ENCODE data around the gene RANBP6. TPM values are rescaled to one million over a fixed set of nuclear protein-coding genes. Genes with fewer than 3 reads are reported as not detected.
A peak's percentile ranks its signal among the peaks of the same experiment; 100 is the strongest.

RANBP6 gene
- polyA plus RNA-seq, 1 donor = 21.2 TPM

GRCh38 chr9:5978523-5978922 lies 36.9 kb downstream of the RANBP6 start:
- no peak overlapping the region for H3K27ac ChIP-seq (ENCODE audit: low read length)
- WGBS (ENCODE audit: insufficient coverage, low lambda C conversion rate) = no CpG with 5 or more reads among the region's 1 CpG
- no peaks in the 10 kb centered on the region for H3K9me3 ChIP-seq (ENCODE audit: control insufficient read depth, low read depth, low read length)
- H3K4me1 ChIP-seq (ENCODE audit: control insufficient read depth, insufficient read depth, low read length) = no peaks in the 10 kb centered on the region
- no peak for DNase-seq
- H3K4me3 ChIP-seq (ENCODE audit: low read length) = no peak overlapping the region
- H3K27me3 ChIP-seq (ENCODE audit: control insufficient read depth, insufficient read depth, low read length) = no peaks in the 10 kb centered on the region
- peaks cover 14% of the 10 kb centered on the region for H3K36me3 ChIP-seq (ENCODE audit: control insufficient read depth, insufficient read depth, low read length)

- Histone ChIP-seq H3K4me1 (ENCODE audit: control insufficient read depth, insufficient read depth, low read length) (no peaks in the 10 kb centered on the region), H3K36me3 (ENCODE audit: control insufficient read depth, insufficient read depth, low read length) (peaks cover 9% of the 10 kb centered on the region), H3K27ac (ENCODE audit: low read length) (no peak overlapping the region), H3K9me3 (ENCODE audit: control insufficient read depth, low read depth, low read length) (no peaks in the 10 kb centered on the region), H3K27me3 (ENCODE audit: control insufficient read depth, insufficient read depth, low read length) (no peaks in the 10 kb centered on the region), H3K4me3 (ENCODE audit: low read length) (no peak overlapping the region)
- 100% methylated on average over 1 of the region's 2 CpGs for WGBS (ENCODE audit: insufficient coverage, low lambda C conversion rate)
- DNase-seq = peak in 1 of 2 donors; percentile 18
These were observed 38.6 kb downstream of the RANBP6 start for GRCh38 chr9:5976674-5977397.

- Histone ChIP-seq H3K36me3 (ENCODE audit: control insufficient read depth, insufficient read depth, low read length) (peaks cover 12% of the 10 kb centered on the region), H3K4me1 (ENCODE audit: control insufficient read depth, insufficient read depth, low read length) (no peaks in the 10 kb centered on the region), H3K27me3 (ENCODE audit: control insufficient read depth, insufficient read depth, low read length) (no peaks in the 10 kb centered on the region), H3K27ac (ENCODE audit: low read length) (no peak overlapping the region), H3K9me3 (ENCODE audit: control insufficient read depth, low read depth, low read length) (no peaks in the 10 kb centered on the region), H3K4me3 (ENCODE audit: low read length) (no peak overlapping the region)
- DNase-seq = no peak
These were observed 43.7 kb downstream of the RANBP6 start for GRCh38 chr9:5971740-5972139.

Other genes with a start within 250 kb of the RANBP6 start
- 17.1 TPM for gene ERMP1, start 182.5 kb downstream of the RANBP6 start, polyA plus RNA-seq
- gene MLANA, start 124.7 kb downstream of the RANBP6 start, polyA plus RNA-seq = 0.54 TPM
- gene IL33, start 200.2 kb upstream of the RANBP6 start, polyA plus RNA-seq = 16.4 TPM

All from large intestine (tissue), 3 donors.